Bronchial epithelial cell (primary cell): Measurements from ENCODE around the gene LAMB1. TPM values are rescaled to one million over a fixed set of nuclear protein-coding genes. Genes with fewer than 3 reads are reported as not detected.

ENCODE experiments used
- DNase-seq: peaks from one replicate; pipeline ENCODE4 v3.0.0-alpha.2; 2010; ENCODE audit warnings: low read depth
- FAIRE-seq: peaks from 2 replicates; lab custom pipeline; 2011; peaks lifted over from hg19 to GRCh38; lab: Jason Lieb, UNC
- H3K27me3 ChIP-seq: 2 replicates; pipeline ENCODE4 v1.5.1; 2011; ENCODE audit warnings: low read length; ENCODE audit not compliant: control insufficient read depth, insufficient read depth
- H3K36me3 ChIP-seq: 2 replicates; pipeline ENCODE4 v1.5.1; 2011; ENCODE audit warnings: low read length; ENCODE audit not compliant: control insufficient read depth, insufficient read depth
- H3K4me3 ChIP-seq: 2 replicates; pipeline ENCODE4 v1.5.1; 2011; ENCODE audit warnings: mild to moderate bottlenecking, low read depth, low read length, control low read depth
- total RNA-seq: library from RNA; depleted of rRNA; stranded (reverse); fragments of >200 nt; gene quantifications from 2 replicates; pipeline ENCODE4 v1.2.1, GENCODE V29; 2014
- TF ChIP-seq, protein P1 (sequence below): IDR thresholded peaks from 2 replicates; pipeline ENCODE4 v1.5.1; 2011; ENCODE audit warnings: mild to moderate bottlenecking, moderate library complexity, low read length, control low read depth, inconsistent platforms; ENCODE audit not compliant: insufficient read depth, severe bottlenecking

LAMB1 gene
- total RNA-seq, 1 donor from 2014 or later: 75.8 TPM

DNA sequence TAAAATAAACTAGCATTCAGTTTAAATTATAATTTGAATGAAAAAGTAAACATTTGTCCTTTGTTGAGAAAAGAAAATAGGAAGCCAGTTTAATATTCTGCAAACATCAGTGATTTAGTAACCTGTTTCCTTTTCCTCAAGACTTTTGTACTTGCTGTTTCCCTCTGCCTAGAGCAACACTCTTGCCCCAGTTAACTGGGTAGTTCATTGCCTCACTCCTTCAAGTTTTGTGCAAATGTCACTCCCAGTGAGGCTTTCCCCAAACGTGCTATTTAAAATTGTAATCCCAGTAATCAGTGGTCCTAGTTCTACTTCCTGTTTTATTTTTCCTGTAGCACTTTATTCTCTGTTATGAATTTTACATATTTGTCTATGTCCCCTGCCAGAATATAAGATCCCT is 88.1 kb downstream of the LAMB1 start:
- DNase-seq (no peak), FAIRE-seq (no peak)
- Histone ChIP-seq H3K36me3 (peaks cover 10% of the 10 kb centered on the region), H3K4me3 (no peak overlapping the region), H3K27me3 (no peaks in the 10 kb centered on the region)
- TF ChIP-seq, protein P1, sequence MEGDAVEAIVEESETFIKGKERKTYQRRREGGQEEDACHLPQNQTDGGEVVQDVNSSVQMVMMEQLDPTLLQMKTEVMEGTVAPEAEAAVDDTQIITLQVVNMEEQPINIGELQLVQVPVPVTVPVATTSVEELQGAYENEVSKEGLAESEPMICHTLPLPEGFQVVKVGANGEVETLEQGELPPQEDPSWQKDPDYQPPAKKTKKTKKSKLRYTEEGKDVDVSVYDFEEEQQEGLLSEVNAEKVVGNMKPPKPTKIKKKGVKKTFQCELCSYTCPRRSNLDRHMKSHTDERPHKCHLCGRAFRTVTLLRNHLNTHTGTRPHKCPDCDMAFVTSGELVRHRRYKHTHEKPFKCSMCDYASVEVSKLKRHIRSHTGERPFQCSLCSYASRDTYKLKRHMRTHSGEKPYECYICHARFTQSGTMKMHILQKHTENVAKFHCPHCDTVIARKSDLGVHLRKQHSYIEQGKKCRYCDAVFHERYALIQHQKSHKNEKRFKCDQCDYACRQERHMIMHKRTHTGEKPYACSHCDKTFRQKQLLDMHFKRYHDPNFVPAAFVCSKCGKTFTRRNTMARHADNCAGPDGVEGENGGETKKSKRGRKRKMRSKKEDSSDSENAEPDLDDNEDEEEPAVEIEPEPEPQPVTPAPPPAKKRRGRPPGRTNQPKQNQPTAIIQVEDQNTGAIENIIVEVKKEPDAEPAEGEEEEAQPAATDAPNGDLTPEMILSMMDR: no peak

- no peak overlapping the region for H3K4me3 ChIP-seq
- no peak for FAIRE-seq
- DNase-seq: peak; percentile 63
- TF ChIP-seq, protein P1: no peak
- H3K36me3 ChIP-seq: peaks cover 10% of the 10 kb centered on the region
- no peaks in the 10 kb centered on the region for H3K27me3 ChIP-seq
Measured at GRCh38 chr7:107913851-107914250, 89.1 kb downstream of the LAMB1 start.

GRCh38 chr7:107911981-107912380 is 91.0 kb downstream of the LAMB1 start:
- Histone ChIP-seq H3K36me3 (peaks cover 3% of the 10 kb centered on the region), H3K4me3 (no peak overlapping the region), H3K27me3 (no peaks in the 10 kb centered on the region)
- TF ChIP-seq, protein P1: no peak
- DNase-seq: peak; percentile 68
- no peak for FAIRE-seq

DNA sequence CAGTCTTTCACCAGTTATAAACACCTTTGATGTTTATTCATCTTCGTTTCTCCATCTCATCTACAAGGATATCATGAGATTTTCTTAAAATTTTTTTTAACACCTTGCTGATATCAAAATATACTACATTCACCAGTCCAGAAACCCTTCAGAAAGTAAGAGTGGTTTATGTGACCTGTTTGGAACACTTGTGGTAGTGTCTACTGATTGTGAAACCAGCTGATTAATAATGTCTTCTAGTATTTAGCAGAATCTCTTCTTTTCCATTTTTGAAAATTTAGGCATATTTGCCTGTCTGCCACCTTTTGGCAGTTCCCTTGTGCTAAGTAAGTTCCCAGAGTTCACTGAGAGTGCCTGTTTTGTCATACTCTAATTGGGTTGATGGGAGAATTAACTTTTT is 93.5 kb downstream of the LAMB1 start:
- Histone ChIP-seq H3K27me3 (no peaks in the 10 kb centered on the region), H3K36me3 (peaks cover 6% of the 10 kb centered on the region), H3K4me3 (no peak overlapping the region)
- TF ChIP-seq, protein P1: no peak
- FAIRE-seq (no peak), DNase-seq (no peak)

GRCh38 chr7:107907790-107908189 is 95.2 kb downstream of the LAMB1 start:
- no peak overlapping the region for H3K4me3 ChIP-seq
- DNase-seq: no peak
- TF ChIP-seq, protein P1: no peak
- no peak for FAIRE-seq
- H3K27me3 ChIP-seq: no peaks in the 10 kb centered on the region
- H3K36me3 ChIP-seq: peaks cover 10% of the 10 kb centered on the region

GRCh38 chr7:107902381-107902780 is 100.6 kb downstream of the LAMB1 start:
- Histone ChIP-seq H3K36me3 (peaks cover 7% of the 10 kb centered on the region), H3K27me3 (no peaks in the 10 kb centered on the region), H3K4me3 (no peak overlapping the region)
- TF ChIP-seq, protein P1: no peak
- FAIRE-seq (no peak), DNase-seq (no peak)
